HG02970 (cell line): Measurements from ENCODE around the gene GNAL.
"Not testable (repeated sequence)": the region's sequence is repeated elsewhere in the genome, so short reads cannot be mapped to it uniquely, and the experiment has no call there.

Experiments
- ATAC-seq: cut with Tn5 transposase; IDR thresholded peaks from one replicate; pipeline ENCODE4 v1.9.1; 2021; ENCODE audit warnings: mild to moderate bottlenecking, moderate library complexity, moderate number of reproducible peaks; ENCODE audit not compliant: unreplicated experiment, low FRiP score

The GNAL gene

DNA sequence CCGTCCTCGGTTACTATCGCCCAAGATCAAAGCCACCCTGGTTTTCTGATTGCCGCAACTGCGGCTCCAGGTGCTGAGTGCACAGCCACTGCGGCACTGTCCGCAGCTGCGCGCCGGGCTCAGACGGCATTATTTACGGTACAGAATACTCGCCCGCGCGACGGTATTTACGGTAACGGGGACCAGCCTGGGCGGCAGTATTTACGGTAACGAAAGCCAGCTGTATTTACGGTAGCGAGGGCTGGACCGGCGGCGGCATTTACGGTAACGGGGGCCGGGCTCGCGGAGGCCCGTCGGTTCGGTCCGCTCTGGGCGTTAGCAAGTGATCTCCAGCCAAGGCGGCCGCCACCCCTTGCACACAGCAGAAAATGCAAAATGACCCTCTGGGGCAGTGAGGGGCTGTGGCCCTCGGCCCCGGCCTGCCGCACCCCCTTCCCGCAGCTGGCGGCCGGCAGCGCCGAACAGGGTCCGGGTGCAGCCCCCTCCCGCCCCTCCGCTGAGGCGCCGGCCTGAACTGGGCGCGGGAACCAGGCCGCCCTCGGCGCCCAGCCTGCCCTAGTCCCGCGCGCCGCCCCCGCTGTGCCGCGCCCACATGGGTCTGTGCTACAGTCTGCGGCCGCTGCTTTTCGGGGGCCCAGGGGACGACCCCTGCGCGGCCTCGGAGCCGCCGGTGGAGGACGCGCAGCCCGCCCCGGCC is at the start of gene GNAL:
TSS of gene GNAL (plus strand) at position 293 of the 697 bp plus-strand sequence. CDS start at position 593, 300 bp downstream.
- ATAC-seq = no peak

DNA sequence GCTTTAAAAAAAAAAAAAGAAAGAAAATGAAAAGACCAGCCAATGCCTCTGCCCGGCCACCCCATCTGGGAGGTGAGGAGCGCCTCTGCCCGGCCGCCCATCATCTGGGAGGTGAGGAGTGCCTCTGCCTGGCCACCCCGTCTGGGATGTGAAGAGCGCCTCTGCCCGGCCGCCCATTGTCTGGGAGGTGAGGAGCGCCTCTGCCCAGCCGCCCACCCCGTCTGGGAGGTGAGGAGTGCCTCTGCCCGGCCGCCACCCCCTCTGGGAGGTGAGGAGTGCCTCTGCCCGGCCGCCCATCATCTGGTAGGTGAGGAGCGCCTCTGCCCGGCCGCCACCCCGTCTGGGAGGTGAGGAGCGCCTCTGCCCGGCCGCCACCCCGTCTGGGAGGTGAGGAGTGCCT is 41.8 kb upstream of the GNAL start:
- ATAC-seq = not testable (repeated sequence)

DNA sequence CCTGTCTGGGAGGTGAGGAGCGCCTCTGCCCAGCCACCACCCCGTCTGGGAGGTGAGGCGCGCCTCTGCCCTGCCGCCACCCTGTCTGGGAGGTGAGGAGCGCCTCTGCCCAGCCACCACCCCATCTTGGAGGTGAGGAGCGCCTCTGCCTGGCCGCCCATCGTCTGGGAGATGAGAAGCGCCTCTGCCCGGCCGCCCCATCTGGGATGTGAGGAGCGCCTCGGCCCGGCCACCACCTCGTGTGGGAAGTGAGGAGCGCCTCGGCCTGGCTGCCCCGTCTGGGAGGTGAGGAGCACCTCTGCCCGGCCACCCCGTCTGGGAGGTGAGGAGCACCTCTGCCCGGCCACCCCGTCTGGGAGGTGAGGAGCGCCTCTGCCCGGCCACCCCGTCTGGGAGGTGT is 41.3 kb upstream of the GNAL start:
- not testable (repeated sequence) for ATAC-seq

DNA sequence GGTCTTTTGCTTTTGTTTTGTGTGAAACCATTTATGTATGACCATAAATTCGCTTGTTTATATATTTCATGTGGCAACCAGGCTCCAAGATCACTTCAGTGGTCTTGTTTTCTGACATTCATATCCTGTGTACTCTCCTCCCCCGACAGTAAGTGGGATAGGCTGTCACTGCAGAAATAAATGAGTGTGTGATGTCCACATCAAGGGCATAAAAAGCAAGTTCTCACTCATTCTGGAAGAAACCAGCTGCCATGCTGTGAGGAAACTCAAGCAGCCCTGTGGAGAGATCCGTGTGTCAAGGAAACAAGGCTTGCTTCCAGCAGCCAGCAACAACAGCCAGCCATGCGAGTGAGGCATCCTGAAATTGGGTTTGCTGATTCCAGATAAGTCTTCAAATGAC is 39.2 kb upstream of the GNAL start:
- ATAC-seq = no peak

DNA sequence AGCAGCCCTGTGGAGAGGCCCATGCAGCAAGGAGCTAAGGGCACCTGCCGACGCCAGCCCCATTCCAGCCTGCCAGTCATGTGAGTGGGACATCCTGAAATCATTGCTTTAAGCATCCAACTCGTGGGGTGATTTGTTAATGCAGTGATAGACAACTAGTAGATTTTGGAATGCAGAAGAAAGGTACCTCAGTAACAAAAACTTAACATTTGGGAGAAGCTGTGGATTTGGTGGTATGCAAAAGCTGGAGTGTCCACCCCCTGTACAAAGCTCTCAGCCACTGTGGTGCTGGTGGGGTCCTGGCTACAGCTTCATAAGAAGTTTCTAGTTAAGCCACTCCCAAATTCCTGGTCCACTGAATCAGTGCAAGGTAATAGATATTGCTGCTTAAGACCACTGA is 37.2 kb upstream of the GNAL start:
- no peak for ATAC-seq

DNA sequence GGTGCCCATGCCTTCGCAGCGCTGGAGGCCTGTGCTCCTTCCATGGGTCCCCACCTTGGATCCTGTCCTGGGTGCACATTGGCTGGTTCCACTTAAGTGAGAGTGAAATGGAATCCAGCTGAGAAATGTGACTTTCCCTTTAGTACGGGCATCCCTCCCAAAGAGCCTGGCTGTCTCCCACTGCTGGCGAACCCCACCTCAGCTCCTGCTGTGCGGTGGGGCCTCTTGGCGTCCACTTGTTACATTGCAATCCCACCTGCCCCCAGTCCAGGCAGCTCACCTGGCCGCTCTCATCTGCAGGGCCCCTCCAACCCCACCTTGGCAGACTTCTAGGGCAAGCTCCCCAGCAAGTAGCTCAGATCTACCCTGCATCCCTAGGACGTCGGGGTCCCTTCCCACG is 35.5 kb upstream of the GNAL start:
- no peak for ATAC-seq

DNA sequence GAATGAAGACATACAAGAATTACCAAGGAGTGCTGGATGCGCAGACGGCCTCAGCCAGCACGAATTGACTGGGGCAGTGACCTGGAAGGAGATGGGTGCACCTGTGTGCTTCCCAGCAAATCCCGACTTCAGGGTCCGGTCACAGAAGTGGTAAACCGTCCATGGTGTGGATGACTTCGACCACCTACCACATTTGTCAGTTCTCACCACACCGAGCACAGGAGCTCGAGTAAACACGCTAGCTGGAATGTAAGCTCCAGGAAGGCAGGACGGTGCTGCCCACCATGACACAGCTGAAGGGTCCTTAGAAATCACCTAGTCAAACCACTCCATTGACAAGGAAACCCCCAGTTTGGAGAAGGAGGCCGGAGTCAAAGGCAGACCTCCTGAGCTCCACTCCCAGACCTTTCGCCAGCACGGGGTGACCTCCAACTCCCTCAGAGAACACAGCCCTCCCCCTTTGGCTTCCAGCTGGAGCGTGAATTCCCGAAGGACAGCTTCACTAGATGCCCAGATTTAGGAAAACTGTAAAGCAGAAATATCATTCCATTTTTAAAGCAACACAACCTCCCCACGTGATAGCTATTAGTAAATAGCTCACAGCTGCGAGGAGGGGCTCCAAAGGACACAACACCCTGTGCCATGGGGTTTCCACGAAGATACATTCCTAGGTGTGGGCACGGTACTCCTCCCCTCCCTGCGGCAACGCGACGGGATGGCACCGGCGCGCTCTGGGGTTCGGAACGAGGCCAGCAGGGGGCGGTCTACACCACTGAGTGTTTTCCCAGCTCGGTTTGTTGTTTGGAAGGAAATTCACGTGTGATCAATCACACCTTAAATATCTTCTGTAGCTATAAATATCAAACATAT is 34.1 kb upstream of the GNAL start:
- no peak for ATAC-seq

DNA sequence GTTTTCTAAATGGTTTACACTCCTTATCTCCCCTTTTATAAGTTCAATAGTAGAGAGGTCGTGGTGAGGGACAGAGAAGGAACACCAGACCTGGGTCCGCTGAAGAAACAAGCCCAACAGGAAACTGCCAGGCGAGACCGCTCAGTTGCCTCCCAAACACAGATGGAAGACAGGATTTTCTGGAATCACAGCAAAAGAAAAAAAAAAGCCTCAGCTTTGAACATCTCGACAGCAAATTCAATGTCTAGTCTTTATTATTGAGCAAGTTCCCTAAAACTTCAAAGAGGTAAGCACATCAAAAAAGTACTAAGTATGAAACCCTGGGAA is 33.5 kb upstream of the GNAL start:
- ATAC-seq = no peak

DNA sequence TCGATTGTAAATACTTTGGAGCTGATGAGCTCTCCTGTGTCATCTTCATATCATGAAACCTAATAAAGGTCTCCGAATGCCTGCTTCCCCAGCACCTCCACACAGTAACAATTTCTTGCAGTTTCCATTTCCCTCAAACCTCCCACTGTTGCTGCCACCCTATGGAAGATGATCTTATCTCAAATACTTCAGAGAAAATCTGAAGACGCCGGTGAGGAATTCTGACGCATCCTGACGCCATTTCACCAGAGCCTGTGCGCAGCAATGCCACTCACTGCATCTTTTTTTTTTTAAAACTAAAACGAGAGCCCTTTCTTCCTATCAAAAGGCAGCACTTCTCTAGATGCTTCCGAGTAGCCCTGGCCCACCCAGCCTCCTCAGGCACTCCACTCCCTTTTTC is 31.9 kb upstream of the GNAL start:
- ATAC-seq = no peak

DNA sequence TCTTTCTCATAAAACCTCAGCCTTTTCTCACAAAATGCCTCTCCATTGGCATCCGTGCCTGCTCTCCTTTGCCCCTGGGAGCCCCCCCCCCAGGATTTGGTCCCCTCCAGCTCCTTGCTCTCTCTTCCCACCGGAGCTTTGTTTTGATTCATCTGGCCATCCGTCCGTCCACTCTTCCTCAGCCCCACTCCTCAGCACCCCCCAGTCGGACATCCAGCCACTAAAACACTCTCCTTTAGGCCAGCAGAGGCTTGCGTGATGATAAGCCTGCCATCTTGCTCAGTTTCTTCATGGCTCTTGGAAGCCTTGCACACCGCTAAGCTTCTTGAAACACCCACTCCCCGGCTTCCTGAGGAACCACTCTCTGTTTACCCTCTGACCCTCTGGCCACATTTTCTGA is 31.5 kb upstream of the GNAL start:
- ATAC-seq = no peak

DNA sequence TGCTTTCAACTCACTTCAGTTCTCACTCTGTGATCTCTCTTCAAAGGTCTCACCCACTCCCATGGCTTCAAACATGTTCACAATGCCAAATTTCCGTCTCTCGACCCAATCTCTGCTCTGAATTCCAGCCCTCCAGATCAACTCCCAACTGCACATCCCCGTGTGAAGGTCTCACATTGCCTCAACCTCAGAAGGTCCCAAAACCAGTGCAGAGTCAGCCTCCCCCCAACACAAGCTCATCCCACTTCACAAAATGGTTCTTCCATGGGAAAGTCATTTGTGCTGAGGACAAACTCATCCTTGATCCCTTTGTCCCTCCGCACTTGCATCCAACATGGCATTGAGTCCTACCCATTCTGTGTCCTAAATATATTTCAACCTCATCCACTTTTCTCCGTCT is 31.0 kb upstream of the GNAL start:
- ATAC-seq = no peak

DNA sequence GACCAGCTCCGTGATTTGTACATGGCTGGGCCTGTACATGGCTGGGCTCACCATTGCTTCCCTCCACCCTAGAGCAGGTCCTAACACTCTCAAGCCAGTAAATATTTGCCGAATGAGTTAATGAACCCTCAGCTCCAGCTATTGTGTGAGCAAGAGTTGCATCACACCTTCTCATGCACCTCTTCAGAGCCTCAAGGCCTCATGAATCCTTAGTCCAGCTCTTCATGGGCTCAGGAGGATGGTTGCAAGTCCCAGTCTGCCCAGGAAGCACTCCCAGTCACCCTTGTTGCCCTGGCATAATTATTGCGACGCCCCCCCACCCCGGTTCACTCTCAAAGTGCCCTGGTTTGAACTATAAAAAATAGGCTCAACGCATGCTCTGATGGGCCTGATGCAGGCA is 30.1 kb upstream of the GNAL start:
- no peak for ATAC-seq

DNA sequence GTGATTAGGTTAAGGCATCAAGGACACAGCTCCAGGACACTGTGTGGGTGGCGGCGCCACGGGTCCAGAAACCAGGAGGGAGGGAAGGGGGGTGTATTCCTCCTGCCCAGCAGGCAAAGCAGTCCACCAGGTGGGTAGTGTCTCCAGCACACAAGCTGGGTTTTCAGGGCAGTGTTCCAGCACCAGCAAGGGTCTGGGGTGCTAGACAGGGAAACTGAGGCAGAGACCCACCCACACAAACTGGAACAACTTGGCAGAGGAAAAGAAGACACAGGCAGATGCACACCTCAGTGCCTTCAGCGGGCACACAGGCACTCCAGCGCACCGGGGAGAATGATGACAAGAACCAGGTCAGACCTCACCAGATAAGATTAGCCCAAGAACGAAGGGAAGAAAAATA is 28.4 kb upstream of the GNAL start:
- ATAC-seq = no peak

DNA sequence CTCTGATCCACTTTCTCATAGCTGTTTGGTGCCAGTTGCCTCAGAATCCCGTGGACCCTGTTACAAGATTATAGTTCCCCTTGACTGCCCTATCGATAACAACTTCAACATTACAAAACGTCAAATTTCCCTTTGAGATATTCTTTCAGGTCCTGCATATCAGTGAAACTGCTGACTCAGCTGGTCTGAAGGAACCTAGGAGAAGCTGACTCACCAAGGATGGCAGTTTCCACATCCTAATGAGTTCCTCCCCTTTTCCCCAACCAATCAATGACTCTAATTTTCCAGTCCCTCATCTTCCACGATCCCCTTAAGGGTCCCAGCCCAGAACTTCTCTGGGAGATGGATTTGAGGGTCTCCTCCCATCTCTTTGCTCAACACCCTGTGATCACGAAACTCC is 27.6 kb upstream of the GNAL start:
- ATAC-seq = no peak

DNA sequence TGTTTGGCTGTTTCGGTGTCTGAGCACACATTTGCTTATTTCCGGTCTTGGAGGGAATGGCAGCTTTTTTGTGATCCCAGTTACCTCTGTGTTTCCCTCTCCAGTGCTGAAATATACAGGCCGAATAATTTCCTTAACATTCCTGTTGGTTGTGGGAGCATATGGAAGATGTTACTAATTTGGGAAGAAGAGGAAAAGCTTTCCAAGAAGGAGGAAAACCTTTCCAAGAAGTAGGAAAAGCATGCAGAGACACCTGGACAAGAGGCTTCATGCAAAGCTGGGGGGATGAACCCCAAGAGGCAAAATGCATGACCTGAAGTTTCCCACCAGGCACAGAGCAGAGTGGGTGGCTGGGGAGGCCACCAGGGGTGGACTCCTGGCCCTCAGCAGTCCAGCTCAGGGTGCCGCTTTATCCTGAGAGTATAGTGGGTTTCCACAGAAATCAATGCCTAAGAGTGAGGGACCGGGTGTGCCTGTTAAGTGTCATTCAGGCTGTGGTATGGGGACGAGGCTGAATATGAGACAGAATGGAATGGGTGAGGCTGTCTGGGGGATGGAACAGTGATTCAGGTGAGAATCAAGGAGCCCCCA is 25.5 kb upstream of the GNAL start:
- no peak for ATAC-seq

DNA sequence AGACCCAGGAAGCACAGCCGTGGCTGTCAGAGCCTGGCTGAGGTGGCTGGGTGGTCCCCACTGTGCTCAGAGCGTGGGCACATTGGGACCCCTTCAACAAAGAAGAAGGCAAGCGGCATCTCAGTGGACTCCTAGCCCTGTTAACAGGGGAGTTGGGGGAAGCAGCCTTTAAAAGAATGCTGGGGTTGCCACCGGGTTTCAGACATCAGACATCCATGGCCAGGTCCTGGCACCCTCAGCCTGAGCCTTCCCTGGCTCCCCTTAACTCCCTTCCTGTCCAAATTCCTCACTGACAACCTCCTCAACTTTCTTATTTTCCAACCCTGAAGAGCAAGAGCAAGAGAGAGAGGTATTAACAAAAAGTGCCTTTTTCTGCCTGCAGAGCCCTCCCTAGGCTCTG is 24.8 kb upstream of the GNAL start:
- ATAC-seq = no peak

DNA sequence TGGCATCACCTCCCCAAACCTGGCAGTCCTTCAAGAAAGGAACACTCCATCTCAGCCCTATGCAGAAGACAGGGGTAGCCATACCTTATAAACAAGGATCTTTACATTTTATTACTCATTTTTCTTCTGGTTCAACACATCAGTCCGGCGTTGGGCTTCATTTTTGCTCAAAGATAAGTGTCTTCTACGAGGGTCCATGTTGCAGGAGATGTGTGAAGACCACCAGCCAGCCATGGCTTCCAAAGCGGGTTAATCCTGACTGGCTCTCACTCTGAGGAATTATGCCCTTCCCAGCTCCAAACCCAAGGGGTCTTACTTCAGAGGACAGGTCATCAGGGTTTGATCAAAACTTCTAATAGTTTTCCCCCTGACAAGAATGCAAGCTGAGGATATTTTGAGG is 23.9 kb upstream of the GNAL start:
- ATAC-seq = no peak

DNA sequence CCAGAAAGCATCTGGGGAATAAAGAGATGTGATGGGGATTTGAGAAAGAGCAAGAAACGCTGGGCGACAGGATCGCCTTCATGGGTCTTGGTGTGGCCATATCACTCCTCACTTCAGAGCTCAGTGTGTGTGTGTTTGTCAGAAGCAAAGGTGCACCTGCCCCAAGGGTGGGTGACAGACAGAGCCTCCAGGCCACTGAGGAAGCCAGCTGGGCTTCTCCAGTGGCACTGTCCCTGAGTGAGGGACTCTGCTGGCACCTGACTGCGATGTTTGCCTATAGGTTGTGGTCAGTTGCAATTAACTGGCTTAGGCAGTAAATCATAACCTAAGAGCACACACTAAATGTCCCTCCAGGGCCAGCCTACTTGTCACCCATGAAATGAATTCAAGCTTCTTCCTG is 23.5 kb upstream of the GNAL start:
- ATAC-seq = no peak

DNA sequence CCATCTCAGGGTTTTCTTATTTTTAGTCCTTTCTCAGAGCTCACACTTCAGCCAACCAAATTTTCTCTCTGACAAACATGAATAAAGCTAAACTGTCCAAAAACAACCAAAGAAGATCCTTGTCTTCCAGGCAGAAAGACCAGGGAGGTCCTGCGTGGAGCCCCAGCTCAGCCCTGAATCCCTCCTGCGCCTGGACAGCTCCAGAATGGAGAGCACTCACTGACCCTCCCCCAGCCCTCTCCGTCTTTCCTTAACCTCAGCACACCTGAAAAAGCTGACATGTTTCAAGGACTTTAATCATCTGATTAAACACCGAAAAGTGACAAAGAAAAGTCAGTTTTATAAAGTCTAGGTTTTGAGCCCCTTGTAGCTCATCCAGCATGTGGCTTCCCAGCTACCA is 22.9 kb upstream of the GNAL start:
- no peak for ATAC-seq

DNA sequence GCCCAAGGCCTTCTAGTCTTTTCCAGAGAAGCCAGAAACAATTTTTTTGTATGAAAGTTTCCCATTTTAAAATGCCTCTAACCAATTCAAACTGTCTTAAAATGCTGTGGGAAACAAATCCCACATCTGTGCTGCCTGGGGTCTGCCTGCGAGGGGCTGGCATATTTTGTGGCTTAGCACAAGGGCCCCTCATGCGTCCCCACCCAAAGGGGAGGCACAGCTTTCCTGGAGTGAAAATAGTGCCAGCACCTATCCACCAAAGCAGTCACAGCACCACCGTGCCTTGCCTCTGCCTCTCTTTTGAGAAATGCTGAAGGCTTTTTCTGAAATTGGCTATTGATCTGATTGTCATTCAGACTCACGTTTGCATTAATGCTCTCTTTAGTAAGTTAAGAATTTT is 22.2 kb upstream of the GNAL start:
- no peak for ATAC-seq

DNA sequence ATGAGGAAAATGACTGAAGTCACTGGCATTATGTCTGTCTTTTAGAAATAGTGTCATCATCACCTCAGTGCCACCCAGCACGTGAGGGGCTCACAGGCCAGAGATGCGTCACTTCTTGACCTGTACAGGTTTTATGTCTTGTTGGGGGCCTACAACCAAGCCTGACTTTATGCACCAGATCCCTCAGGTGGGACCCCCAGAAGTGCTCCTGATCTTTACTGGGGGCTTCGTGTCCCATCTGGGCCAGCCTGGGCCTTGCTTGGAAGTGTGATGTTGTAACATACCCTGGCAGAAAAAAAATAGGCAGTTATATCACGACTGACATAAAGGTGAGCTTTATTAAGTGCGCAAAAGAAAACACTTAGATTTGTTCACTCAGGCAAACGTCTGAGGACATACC is 21.5 kb upstream of the GNAL start:
- ATAC-seq = no peak
